SK-N-SH (cell line): ENCODE data around the gene RAB33B. TPM values are rescaled to one million over a fixed set of nuclear protein-coding genes. Genes with fewer than 3 reads are reported as not detected.

ENCODE experiments used
- CTCF ChIA-PET: fragments of 300-600, 350-600 bp; formaldehyde crosslinking; extraction: SDS; loops from one replicate; lab custom pipeline; 2021; lab: Yijun Ruan, JAX
- POLR2A ChIA-PET: fragments of 350-600 bp; sonication (Branson Sonifier 250); formaldehyde crosslinking; extraction: SDS; loops from one replicate; lab custom pipeline; 2020; ENCODE audit warnings: antibody characterized with exemption, inconsistent platforms; lab: Yijun Ruan, JAX
- DNase-seq: peaks from one replicate; pipeline ENCODE4 v3.0.0; 2012
- H2AFZ ChIP-seq: fragments of 200-600 bp; sonication (generic); 2 replicates; pipeline ENCODE4 v1.8.1; 2016; ENCODE audit warnings: antibody characterized with exemption, mild to moderate bottlenecking, low read depth
- H3F3A ChIP-seq: fragments of 200-600 bp; sonication (generic); replicated peaks from 2 replicates; pipeline ENCODE3; 2016; ENCODE audit warnings: antibody characterized with exemption, mild to moderate bottlenecking; ENCODE audit not compliant: insufficient read depth
- H3K27ac ChIP-seq, 2 experiments: fragments of 200-500 bp in 1 of 2; fragments of 200-600 bp in 1 of 2; sonication (Bioruptor generic) in 1 of 2; sonication (generic), shearing (Covaris generic) in 1 of 2; 2 replicates each; pipeline versions ENCODE4 v1.5.1 to v1.6.1; 2014 to 2016; ENCODE audit warnings: low read depth in 2 of 2, inconsistent platforms in 1 of 2, low read length in 1 of 2, mild to moderate bottlenecking in 1 of 2, mixed read lengths in 1 of 2
- H3K27me3 ChIP-seq: fragments of 200-600 bp; sonication (generic), shearing (Covaris generic); 2 replicates; pipeline ENCODE4 v1.6.1; 2016; ENCODE audit warnings: mixed run types; ENCODE audit not compliant: insufficient read depth
- H3K36me3 ChIP-seq, 2 experiments: fragments of 200-500 bp in 1 of 2; fragments of 200-600 bp in 1 of 2; sonication (Bioruptor generic) in 1 of 2; sonication (generic) in 1 of 2; replicated peaks in 1 of 2; 2 replicates each; pipeline versions ENCODE3 to v1.5.1; 2014 to 2016; ENCODE audit warnings: low read length in 1 of 2, mild to moderate bottlenecking in 1 of 2; ENCODE audit not compliant: insufficient read depth in 2 of 2, control insufficient read depth in 1 of 2
- H3K4me1 ChIP-seq, 2 experiments: fragments of 200-500 bp in 1 of 2; fragments of 200-600 bp in 1 of 2; sonication (Bioruptor generic) in 1 of 2; sonication (generic), shearing (Covaris generic) in 1 of 2; 2 replicates each; pipeline versions ENCODE4 v1.5.1 to v1.6.1; 2014 to 2016; ENCODE audit warnings: low read depth in 1 of 2, low read length in 1 of 2, mixed run types in 1 of 2; ENCODE audit not compliant: insufficient read depth in 2 of 2, control insufficient read depth in 1 of 2
- H3K4me2 ChIP-seq: fragments of 200-600 bp; sonication (generic), shearing (Covaris generic); 2 replicates; pipeline ENCODE4 v1.6.1; 2017; ENCODE audit warnings: mixed run types
- H3K4me3 ChIP-seq, 2 experiments: fragments of 200-500 bp in 1 of 2; fragments of 200-600 bp in 1 of 2; sonication (Bioruptor generic) in 1 of 2; sonication (generic), shearing (Covaris generic) in 1 of 2; 2 replicates each; pipeline versions ENCODE4 v1.5.1 to v1.8.1; 2014 to 2016; ENCODE audit warnings: low read depth in 2 of 2, inconsistent platforms in 1 of 2, low read length in 1 of 2, mild to moderate bottlenecking in 1 of 2, mixed read lengths in 1 of 2, moderate library complexity in 1 of 2
- H3K79me2 ChIP-seq: fragments of 200-600 bp; sonication (generic); 2 replicates; pipeline ENCODE4 v1.8.1; 2017; ENCODE audit warnings: mild to moderate bottlenecking; ENCODE audit not compliant: insufficient read depth
- H3K9ac ChIP-seq: fragments of 200-600 bp; sonication (generic); 2 replicates; pipeline ENCODE4 v1.6.1; 2017; ENCODE audit warnings: mixed run types
- H3K9me2 ChIP-seq: fragments of 200-600 bp; sonication (generic); 2 replicates; pipeline ENCODE4 v1.6.1; 2017; ENCODE audit warnings: mixed run types
- H3K9me3 ChIP-seq: fragments of 200-600 bp; sonication (generic); 2 replicates; pipeline ENCODE4 v1.6.1; 2017; ENCODE audit warnings: mixed run types, mild to moderate bottlenecking, moderate library complexity
- H4K20me1 ChIP-seq: fragments of 200-600 bp; sonication (generic); 2 replicates; pipeline ENCODE4 v1.6.1; 2017; ENCODE audit warnings: mild to moderate bottlenecking, mixed run types; ENCODE audit not compliant: insufficient read depth
- CHD2 ChIP-seq: fragments of 150-350 bp; IDR thresholded peaks from 2 replicates; pipeline ENCODE4 v1.6.1; 2018; ENCODE audit warnings: low read length; ENCODE audit not compliant: partially characterized antibody
- ELF1 ChIP-seq: IDR thresholded peaks from 2 replicates; pipeline ENCODE4 v1.4.0; 2012
- EZH2phosphoT487 ChIP-seq: fragments of 200-600 bp; sonication (generic); IDR thresholded peaks from 2 replicates; pipeline ENCODE4 v1.6.1; 2017; ENCODE audit warnings: low read depth, mixed run types, mild to moderate bottlenecking, antibody characterized with exemption, moderate library complexity, borderline replicate concordance
- FOXJ3 ChIP-seq: sonication (generic); formaldehyde crosslinking; IDR thresholded peaks from 2 replicates; pipeline ENCODE4 v1.5.1; 2020; ENCODE audit warnings: mild to moderate bottlenecking, missing genetic modification reagents
- GABPA ChIP-seq: IDR thresholded peaks from 2 replicates; pipeline ENCODE4 v1.4.0; 2012; ENCODE audit warnings: low read depth, mild to moderate bottlenecking
- GATA2 ChIP-seq: sonication (generic); formaldehyde crosslinking; IDR thresholded peaks from 2 replicates; pipeline ENCODE4 v1.5.0; 2020; ENCODE audit warnings: mild to moderate bottlenecking, missing genetic modification reagents
- IRF3 ChIP-seq: fragments of 150-350 bp; IDR thresholded peaks from 2 replicates; pipeline ENCODE4 v1.6.1; 2016; ENCODE audit warnings: mild to moderate bottlenecking, low read depth, low read length
- MAX ChIP-seq: IDR thresholded peaks from 2 replicates; pipeline ENCODE4 v1.4.0; 2012; ENCODE audit warnings: low read depth
- NFIC ChIP-seq: IDR thresholded peaks from 2 replicates; pipeline ENCODE4 v1.4.0; 2012; ENCODE audit warnings: borderline replicate concordance
- POLR2AphosphoS5 ChIP-seq: IDR thresholded peaks from 2 replicates; pipeline ENCODE4 v1.6.1; 2012; ENCODE audit warnings: low read depth, low read length
- REST ChIP-seq: IDR thresholded peaks from 2 replicates; pipeline ENCODE4 v1.6.1; 2012; ENCODE audit warnings: mild to moderate bottlenecking, low read depth, low read length, moderate library complexity
- RFX5 ChIP-seq: IDR thresholded peaks from 2 replicates; pipeline ENCODE4 v1.6.1; 2012; ENCODE audit warnings: mild to moderate bottlenecking, improper control_type of control experiment, low read length
- RXRA ChIP-seq: IDR thresholded peaks from 2 replicates; pipeline ENCODE4 v1.4.0; 2012; ENCODE audit warnings: low read depth, mild to moderate bottlenecking, borderline replicate concordance
- SMC3 ChIP-seq: IDR thresholded peaks from 2 replicates; pipeline ENCODE4 v1.6.1; 2012; ENCODE audit warnings: low read depth, low read length, improper control_type of control experiment
- TEAD4 ChIP-seq: IDR thresholded peaks from 2 replicates; pipeline ENCODE4 v1.4.0; 2012; ENCODE audit warnings: mild to moderate bottlenecking, borderline replicate concordance; ENCODE audit not compliant: insufficient read depth
- ZBTB33 ChIP-seq: IDR thresholded peaks from 2 replicates; pipeline ENCODE4 v1.4.0; 2012; ENCODE audit warnings: low read depth, borderline replicate concordance
- WGBS: methylation state at CpG from one replicate; pipeline ENCODE4 v1.1.6; 2017; ENCODE audit warnings: low lambda C conversion rate; 5-methylcytosine and 5-hydroxymethylcytosine counted together
- polyA plus RNA-seq, 3 experiments: library from polyadenylated mRNA; depleted of rRNA; stranded (reverse); fragments of >200 nt; gene quantifications; 2 replicates each; pipeline ENCODE4 v1.2.3, GENCODE V29; 2012

The RAB33B gene
- polyA plus RNA-seq, 1 of the 3 experiments (the other 2 are of a cell fraction): 2.3 TPM

- no peaks in the 10 kb centered on the region for H3K27me3 ChIP-seq
- H3K79me2 ChIP-seq: no peaks in the 10 kb centered on the region
- DNase-seq: no peak
- H3K9ac ChIP-seq: no peak overlapping the region
- H3K9me3 ChIP-seq: no peaks in the 10 kb centered on the region
- no peaks in the 10 kb centered on the region for H3F3A ChIP-seq
- H3K36me3 ChIP-seq: peaks cover 3 to 8% of the 10 kb centered on the region in 2 experiments
- H4K20me1 ChIP-seq: no peaks in the 10 kb centered on the region
- no peak overlapping the region for H3K4me2 ChIP-seq
- ChIA-PET POLR2A (no interaction called here), CTCF (interaction anchor here (1.0 kb wide), 1 partner anchor 25 kb away, joined by 3 read pairs; no protein-coding TSS in a partner anchor)
- no peak overlapping the region for H2AFZ ChIP-seq
- no peaks in the 10 kb centered on the region for H3K4me1 ChIP-seq
- no peaks in the 10 kb centered on the region for H3K9me2 ChIP-seq
- H3K27ac ChIP-seq: no peak overlapping the region
- no peak overlapping the region for H3K4me3 ChIP-seq
- TF ChIP-seq POLR2AphosphoS5 (no peak), TEAD4 (no peak), NFIC (no peak), RFX5 (no peak), SMC3 (no peak)
Observed at GRCh38 chr4:139503622-139504166, 49.8 kb downstream of the RAB33B start.

GRCh38 chr4:139506774-139507173, 52.9 kb downstream of the RAB33B start:
- ChIA-PET CTCF (interaction anchor here (1.0 kb wide), 1 partner anchor 9 kb away, joined by 3 read pairs; no protein-coding TSS in a partner anchor), POLR2A (no interaction called here)
- no peaks in the 10 kb centered on the region for H4K20me1 ChIP-seq
- no peak overlapping the region for H3K4me2 ChIP-seq
- H3K4me1 ChIP-seq: peaks cover 0 to 5% of the 10 kb centered on the region in 2 experiments; a peak in 1 of 4 replicates
- no peak overlapping the region for H3K27ac ChIP-seq
- no peaks in the 10 kb centered on the region for H3K9me3 ChIP-seq
- DNase-seq: no peak
- no peak overlapping the region for H3K9ac ChIP-seq
- no peak overlapping the region for H2AFZ ChIP-seq
- H3K27me3 ChIP-seq: no peaks in the 10 kb centered on the region
- TF ChIP-seq MAX: no peak
- no peak for TF ChIP-seq FOXJ3 (CRISPR knock-in tag)
- no peak for TF ChIP-seq REST
- TF ChIP-seq GABPA: no peak
- TF ChIP-seq ZBTB33: no peak
- no peak for TF ChIP-seq ELF1
- TF ChIP-seq GATA2 (CRISPR knock-in tag): no peak
- no peak for TF ChIP-seq IRF3
- TF ChIP-seq EZH2phosphoT487: no peak
- TF ChIP-seq RFX5: no peak
- TF ChIP-seq RXRA: no peak
- TF ChIP-seq CHD2: no peak
- 100% methylated on average over 5 of the region's 9 CpGs for WGBS
- no peaks in the 10 kb centered on the region for H3K79me2 ChIP-seq
- H3K9me2 ChIP-seq: no peaks in the 10 kb centered on the region
- peaks cover 4% of the 10 kb centered on the region for H3F3A ChIP-seq
- peaks cover 12 to 23% of the 10 kb centered on the region in 2 experiments for H3K36me3 ChIP-seq
- no peak overlapping the region for H3K4me3 ChIP-seq
